NCI-H1092 (cell line): ENCODE data around the gene SPEF1.
A peak's percentile ranks its signal among the peaks of the same experiment; 100 is the strongest.

Experiments used
- DNase-seq: peaks from one replicate; lab custom pipeline; 2025; lab: John Stamatoyannopoulos, UW

SPEF1 gene

GRCh38 chr20:3787324-3788014 is 6.2 kb upstream of the SPEF1 start:
- DNase-seq, result no peak

DNA sequence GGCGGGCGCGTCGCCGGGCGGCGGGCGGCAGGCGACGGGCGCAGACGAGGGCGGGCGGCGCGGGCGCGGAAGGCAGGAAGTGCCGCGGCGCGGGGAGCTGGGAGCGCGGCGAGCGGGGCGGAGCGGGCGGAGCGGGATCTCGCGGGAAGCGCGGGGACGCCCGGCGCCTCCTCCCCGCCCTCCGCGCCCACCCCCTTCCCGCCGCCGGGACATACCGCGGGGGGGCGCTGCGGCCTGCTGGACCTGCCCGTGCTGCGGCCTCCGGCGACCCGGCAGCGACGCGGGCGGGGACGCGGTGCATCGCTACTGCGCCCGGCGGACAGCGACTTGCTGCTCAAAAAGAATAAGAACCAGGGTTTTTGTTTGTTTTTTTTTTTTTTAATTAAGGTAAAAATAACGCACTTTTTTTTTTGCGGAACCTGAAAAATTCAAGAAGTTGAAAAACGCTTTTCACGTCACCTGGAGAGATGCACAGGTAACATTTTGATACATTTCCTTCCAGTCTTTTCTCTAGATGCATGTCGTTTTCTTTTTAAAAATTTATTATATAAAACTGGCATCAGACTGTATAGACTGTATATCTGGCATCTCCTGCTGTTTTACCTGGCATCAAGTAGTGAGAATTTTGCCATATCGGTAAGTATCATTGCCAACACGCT is 5.5 kb upstream of the SPEF1 start, which contains the start of gene CENPB:
Gene CENPB (minus strand): TSS at position 76 of the 659 bp plus-strand sequence. CDS start 257 bp downstream, outside the sequence.
- DNase-seq, result peak; percentile 81

DNA sequence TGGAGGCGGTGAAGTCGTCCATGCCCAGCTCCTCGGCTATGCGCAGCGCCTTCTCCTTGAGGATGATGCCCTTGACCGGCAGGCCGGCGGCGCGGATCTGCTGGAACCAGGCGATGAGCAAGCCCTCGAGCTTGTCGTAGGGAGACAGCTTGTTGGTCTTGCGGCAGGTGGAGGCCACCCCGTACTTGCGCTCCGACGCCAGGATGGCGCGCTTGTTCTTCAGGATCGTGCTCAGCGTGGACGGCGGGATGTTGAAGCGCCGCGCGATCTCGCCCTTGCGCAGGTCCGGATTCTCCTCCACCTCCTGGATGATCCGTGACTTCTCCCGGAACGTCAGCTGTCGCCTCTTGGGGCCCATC is 4.9 kb upstream of the SPEF1 start:
- DNase-seq, result peak; percentile 34

DNA sequence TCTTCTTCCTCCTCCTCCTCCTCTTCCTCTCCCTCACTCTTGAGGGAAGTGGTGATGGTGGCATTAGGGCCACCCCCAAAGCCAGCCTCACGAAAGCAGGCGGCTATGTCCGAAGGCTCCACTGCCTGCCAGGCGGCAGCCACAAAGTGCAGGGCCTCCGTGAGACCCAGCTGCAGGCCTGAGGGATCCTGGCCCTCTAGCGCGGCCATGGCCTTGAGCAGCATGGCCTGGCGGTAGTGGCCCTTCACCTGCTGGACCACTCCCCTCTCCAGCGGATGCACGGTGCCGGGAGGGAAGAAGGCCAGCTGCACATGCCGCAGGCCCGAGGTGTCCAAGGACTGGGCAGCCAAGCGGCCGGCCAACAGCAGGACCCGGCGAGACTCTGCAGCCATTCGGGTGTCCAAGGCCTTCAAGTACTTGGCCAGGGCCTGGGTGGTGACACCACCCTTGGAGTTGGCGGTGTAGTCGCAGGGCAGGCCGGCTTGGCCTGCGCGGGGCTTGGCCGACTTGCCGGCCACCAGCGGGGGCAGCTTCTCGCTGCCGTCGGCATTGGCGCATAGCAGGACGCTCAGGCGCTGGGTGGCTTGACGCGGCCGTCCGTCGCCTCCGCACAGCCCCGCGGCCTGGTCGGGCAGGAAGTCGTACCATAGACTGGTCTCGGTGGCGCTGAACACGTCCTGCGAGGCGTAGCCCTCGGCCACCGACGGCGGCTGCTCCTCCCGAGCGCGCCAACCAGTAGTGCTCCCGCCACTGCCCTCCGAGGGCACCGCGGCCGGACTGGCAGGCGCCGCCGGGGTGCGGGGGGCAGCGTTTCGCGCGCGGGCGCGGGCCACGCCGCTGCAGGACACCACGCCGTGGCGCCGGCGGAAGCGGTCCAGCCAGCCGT is 4.2 kb upstream of the SPEF1 start:
- DNase-seq, result no peak

DNA sequence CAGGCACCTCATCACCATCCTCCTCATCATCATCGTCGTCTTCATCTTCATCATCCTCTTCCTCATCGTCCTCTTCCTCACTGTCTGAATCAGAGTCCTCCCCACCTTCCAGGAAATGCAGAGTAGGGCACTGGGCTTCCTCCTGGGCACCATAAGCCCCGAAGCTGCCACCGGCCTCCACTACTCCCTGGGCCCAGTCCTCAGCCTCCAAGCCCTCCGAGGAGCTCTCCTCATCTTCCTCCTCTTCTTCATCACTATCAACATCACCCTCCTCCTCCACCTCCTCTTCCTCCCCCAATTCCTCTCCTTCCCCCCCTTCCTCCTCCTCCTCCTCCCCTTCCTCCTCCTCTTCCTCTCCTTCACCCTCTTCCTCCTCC is 3.6 kb upstream of the SPEF1 start:
- no peak for DNase-seq

DNA sequence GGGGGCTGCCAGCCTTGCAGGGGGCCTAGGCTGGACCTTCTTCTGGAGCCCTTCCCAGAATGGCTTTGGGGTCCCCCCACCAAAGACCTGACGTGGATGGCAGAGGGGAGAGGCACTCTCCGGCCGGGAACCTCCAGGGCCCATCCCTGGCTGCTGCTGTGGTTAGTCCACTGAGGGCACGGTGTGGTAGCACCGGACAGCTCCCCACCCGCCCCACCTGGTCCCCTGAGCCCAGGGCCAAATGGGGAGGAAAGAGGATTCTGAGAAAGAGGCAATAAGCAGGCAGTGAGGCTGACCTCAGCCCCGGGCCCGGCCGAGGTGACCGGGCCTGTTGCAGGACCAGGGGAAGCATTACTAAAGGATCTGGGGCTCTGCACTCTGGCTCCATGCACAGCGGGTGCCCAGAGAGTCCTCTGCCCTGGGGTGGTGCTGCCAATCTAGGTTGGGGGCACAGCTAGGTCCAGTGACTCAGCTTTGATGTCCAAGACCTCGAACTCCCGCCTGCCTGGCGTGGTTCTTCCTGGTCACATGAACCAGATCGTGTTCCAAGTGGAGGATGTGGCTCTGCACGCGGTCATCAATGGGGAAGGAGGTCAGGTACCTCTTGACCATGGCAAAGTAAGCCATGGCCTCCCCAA is 3.1 kb upstream of the SPEF1 start:
- no peak for DNase-seq

- DNase-seq, result no peak
Measured at GRCh38 chr20:3783511-3784195, 2.4 kb upstream of the SPEF1 start.

GRCh38 chr20:3783068-3783489 is 1.8 kb upstream of the SPEF1 start:
- no peak for DNase-seq

DNA sequence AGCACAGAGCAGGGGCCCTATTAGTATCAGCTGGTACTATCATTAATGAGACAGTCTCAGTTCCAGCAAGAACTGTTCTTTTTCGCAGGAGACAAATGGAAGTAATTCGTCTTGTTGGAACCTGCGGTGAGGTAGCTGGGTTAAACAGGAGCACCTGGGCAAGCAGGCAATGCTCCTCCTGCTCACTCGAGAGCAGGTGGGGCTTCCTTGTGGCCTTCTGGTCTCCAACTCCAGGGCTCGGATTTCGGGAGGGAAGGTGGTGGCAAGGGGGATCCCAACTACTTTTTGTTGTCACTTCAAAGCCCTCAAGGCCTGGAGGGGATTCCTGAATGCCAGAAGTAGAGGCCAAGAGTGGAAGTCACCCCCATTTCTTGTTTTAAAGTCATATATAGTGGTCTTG is 1.3 kb upstream of the SPEF1 start:
- DNase-seq, result no peak

DNA sequence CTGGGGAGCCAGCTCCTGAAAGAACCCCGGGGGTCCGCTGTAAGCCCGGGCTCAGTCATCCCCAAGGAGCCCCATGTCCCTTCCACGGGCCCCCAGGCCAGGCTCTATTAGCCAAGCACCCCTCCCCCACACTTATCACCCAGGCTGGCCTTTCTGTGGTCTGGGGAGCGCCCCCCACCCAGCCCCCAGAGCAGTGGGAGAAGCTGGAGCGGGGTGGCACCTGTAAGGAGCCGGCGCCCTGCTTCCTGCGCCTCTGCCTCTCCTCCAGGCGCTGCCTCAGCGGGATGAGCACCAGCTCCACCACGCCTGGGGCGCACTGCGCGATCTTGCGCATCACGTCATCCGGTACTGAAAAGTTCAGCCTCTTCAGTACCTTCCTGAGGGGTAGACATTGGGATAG is 2.3 kb downstream of the SPEF1 start:
- no peak for DNase-seq

- no peak for DNase-seq
Measured at GRCh38 chr20:3777716-3778629, 3.3 kb downstream of the SPEF1 start.

DNA sequence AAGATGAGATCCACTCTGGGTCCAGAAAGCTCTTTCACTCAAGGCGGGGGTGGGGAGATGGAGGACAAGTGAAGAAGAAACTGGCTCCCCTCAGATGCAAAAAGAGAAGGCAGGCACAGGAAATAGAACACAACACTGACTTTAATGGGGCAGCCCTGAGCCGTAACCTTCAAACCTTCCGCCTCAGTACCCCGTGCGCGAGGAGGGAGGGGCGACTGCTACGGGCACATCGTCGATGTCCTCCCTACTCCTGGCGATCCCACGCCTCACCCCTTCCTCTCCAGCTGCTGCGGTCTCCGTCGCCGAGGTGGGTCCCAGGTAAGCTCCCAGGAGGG is 3.9 kb downstream of the SPEF1 start:
- no peak for DNase-seq

- no peak for DNase-seq
Measured at GRCh38 chr20:3775457-3776108, 5.7 kb downstream of the SPEF1 start.

- no peak for DNase-seq
Measured at GRCh38 chr20:3771552-3772058, 9.6 kb downstream of the SPEF1 start.

GRCh38 chr20:3768342-3769130 is 12.7 kb downstream of the SPEF1 start:
- peak; percentile 46 for DNase-seq

DNA sequence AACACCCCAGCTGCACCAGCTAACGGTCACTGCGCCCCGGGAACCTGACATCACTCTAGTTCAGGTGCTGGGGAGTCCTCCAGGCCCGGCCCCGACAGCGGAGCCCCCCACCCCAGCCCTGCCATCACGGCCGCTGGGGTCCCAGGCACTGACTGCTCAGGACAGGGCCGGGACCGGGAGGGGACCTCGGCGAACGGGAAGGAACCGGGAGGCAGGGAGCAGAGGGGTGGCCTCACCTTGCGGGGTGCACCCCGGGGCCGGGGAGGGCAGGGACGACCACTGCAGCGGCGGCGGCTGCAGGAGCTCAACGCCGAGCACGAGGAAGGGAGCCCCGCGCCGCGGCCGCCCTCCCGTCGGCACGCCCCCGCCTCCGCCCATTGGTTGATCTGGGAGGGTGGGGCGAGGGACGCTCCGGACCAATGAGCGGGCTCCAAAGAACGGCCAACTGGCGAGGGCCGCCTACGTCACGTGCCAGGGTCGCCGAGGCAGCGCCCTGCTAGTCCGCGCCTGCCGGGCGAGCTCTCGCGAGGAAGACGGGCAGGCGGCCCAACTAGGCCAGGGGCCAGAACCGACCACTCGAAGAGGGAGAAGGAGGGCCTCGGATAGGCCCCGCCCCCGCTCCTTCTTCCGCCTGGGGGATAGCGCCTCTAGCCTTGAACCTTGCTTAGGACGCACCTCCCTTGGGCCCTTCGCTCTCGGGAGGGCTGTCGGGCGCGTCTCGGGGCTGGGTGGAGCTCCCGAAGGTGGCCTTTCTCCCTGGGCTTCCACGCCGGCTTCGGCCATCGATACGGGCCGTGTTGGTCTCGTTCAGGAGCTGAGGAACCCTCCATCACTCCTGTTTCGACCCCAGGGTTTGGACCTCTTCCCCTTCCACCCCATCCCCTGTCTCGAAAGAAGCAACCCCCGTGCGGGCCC is 13.6 kb downstream of the SPEF1 start, which contains the start of gene ADISSP:
Gene ADISSP (minus strand): TSS at position 327 of the 915 bp plus-strand sequence. CDS start 7,653 bp downstream, outside the sequence.
- peak; percentile 98 for DNase-seq

GRCh38 chr20:3767110-3767426 is 14.2 kb downstream of the SPEF1 start:
- DNase-seq, result no peak
